Measurements from ENCODE around the gene TMEM266.
A peak's percentile ranks its signal among the peaks of the same experiment; 100 is the strongest.

Gene TMEM266

DNA sequence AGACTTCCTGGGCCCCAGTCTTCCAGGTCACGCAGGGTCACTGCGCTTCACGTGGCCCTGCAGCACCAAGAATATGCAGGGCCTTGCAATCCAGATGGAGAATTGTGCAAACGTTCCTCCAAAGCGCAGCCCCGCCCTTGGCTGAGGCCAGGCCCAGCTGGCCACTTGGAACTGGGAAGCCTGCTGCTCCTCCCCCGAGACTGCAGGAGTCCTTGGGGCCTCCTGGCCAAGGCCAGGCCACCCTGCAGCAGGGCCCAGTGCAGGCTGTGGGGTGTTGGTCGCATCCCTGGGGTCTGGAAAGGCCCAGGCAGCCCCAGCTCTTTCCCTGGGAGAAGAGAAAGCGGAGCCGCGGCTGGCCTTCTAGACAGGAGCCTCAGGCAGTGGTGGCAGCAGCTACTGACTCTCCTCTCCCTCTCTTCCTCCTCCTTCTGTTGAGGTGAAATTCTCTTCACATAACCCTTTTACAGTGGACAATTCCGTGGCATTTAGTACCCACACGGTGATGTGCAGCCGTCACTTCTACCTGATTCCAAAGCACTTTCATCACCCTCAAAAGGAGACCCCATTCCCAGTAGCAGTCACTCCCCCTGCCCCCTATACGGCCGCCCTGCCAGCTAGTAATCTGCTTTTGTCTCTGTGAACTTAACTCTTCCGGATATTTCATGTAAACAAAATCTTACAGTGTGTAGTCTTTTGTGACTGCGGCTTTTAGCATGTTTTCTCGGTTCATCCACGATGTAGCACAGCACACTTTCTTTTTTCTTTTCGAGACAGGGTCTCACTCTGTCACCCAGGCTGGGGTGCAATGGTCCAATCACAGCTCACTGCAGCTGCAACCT, 103.9 kb downstream of the TMEM266 start:
- no peak for DNase-seq

GRCh38 chr15:76164602-76165001, 104.8 kb downstream of the TMEM266 start:
- DNase-seq, result no peak

- DNase-seq, result no peak
Measured at GRCh38 chr15:76165951-76166350, 106.2 kb downstream of the TMEM266 start.

DNA sequence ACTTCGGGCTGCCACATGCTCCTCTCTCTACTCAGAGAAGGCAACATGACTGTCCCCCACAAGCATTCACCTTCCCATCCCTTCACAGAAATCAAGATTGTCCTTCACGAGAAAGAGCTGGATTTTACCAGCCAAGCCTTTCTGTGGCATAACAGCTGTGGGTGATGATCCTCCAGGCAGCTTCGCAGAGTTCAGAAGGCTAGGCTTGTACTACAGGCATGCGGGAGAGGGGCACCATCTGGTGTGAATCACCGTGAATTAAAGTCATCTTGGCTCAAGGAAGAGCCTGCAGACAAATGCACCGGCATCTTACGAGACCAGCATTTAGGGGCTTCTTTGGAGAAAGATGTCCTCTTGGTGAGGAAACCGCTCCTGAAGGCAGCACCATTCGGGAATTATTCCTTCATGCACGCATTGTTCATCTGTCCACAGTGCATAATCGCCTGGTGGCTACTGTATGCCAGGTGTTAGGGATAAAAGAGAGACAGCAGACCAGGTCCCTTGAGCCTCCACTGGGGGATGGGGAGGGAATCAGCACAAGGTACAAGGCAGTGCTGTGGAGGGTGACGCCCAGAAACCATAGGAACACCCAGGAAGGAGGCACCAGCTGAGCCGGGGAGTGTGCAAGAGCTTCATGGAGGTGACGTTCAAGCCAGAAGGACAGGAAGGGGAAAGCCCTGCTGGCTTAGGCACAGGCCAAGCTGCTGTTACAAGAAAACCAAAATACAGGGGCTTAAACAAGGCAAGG, 108.6 kb downstream of the TMEM266 start:
- no peak for DNase-seq

DNA sequence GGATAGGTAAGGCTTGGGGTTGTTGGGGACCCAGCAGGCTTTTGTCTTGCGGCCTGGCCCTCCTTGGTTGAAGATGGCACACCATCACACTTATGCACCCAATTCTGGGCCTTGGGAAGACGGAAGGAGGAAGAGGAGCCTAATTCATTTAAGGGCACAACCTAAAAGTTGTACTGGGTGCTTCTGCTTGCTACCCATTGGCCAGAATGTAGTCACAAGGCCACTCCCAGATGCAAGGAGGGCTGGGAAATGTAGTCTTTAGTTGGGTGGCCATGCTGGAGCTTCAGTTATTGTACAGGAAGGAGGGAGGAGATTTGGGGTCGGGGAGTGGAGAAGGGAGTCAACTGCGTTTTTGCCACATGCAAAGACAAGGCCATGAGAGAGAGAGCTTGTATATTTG, 109.2 kb downstream of the TMEM266 start:
- DNase-seq, result no peak

- no peak for DNase-seq
Measured at GRCh38 chr15:76169911-76170800, 110.4 kb downstream of the TMEM266 start.

- DNase-seq, result no peak
Measured at GRCh38 chr15:76172782-76173181, 113.0 kb downstream of the TMEM266 start.

DNA sequence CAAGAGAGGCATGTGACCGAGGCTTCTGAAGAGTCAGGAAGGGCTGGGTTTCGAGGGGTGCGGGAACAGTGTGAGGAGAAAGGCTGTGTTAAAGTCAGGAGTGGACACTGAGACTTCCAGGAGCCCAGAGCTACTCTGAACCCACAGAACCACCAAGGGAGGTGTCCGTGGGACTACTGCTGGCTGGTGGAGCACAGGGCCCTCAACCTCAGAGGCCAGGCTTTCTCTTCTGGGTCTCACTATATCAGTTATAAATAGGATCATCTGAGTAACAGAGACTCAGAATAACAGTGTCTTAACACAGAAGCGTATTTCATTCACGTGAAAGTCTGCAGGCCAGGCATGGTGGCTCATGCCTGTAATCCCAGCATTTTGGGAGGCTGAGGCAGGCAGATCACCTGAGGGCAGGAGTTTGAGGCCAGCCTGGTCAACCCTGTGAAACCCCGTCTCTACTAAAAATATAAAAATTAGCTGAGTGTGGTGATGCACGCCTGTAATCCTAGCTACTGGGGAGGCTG, 113.6 kb downstream of the TMEM266 start:
- no peak for DNase-seq

GRCh38 chr15:76174654-76175053, 114.9 kb downstream of the TMEM266 start:
- DNase-seq, result no peak

GRCh38 chr15:76175442-76175841, 115.7 kb downstream of the TMEM266 start:
- no peak for DNase-seq

GRCh38 chr15:76176059-76176458, 116.3 kb downstream of the TMEM266 start:
- no peak for DNase-seq

DNA sequence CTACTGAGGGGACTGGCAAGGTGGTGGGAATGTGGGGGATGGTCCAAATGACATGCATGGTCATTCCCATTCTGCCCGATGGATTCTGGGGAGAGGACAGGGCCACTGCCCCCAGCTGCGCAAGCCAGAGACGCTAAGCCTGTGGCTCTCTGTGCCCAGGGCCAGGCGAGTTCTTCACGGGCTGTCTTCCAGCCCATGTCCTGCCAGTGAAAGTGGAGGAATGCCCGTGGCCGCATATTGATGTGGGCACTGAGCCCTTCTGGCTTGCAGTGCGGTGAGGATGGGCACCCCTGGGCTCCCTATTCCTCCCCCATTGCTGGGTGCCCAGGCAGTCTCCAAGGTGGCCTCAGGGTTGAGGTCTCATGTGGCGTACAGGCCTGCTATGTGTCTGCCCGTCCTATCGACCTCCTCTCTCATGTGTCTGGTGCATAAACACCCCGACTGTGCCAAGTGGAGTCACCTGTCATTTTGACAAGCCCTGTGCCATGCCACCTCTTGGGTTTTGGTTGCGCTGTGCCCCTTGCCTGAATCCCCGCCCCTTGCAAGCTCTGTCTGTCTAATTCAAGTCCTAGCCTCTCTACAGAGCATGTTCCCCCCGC, 116.8 kb downstream of the TMEM266 start:
- DNase-seq, result no peak

DNA sequence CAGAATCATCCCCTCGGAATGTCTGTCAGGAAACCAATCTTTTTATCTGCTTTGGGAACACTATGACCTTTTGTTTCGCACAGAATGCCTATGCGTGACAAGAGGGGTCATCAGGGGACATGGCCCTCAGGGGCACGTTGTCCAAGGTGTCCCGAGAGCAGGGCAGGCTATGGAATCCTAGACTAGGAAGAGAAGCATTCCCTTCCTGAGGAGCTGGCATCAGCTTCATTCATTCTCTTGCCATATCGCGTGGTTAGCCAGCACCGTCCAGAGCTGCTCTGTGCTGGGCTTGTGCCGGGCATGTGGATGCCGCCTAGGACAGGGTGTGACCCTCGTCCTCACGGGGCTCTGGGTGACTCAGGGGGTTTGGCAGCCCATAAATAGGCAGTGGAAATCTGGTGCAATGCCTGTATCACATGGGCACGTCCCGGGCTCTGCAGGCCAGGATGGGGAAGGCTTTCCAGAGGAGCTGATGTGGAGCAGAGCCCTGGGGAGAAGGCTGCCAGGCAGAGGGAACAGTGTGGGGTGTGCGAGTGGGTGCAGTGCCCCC, 117.8 kb downstream of the TMEM266 start:
- DNase-seq, result no peak

GRCh38 chr15:76178296-76179000, 118.7 kb downstream of the TMEM266 start:
- no peak for DNase-seq

- DNase-seq, result no peak
Measured at GRCh38 chr15:76179023-76179422, 119.2 kb downstream of the TMEM266 start.

GRCh38 chr15:76180321-76180720, 120.5 kb downstream of the TMEM266 start:
- no peak for DNase-seq

DNA sequence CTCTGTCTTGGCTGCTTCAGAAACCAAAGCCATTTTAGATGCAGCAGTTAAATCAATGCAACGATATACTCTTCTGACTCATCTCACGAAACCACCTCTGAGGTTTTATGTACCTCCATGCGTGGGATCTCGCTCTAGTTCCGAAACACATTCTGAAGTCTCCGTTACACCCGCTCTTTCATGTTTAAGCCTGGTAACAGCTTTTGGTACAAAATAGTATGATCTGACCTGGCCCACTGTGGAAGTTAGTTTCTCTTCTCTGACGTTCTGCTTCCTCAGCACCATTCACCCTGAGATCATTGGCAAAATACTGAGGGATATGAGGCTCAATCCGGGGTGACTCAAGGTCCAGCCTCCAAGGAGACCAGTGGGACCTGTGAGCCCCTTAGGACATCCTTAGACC, 121.9 kb downstream of the TMEM266 start:
- DNase-seq, result peak; percentile 2

- DNase-seq, result no peak
Measured at GRCh38 chr15:76183930-76184649, 124.3 kb downstream of the TMEM266 start.

GRCh38 chr15:76184650-76185035, 124.9 kb downstream of the TMEM266 start:
- DNase-seq, result no peak

DNA sequence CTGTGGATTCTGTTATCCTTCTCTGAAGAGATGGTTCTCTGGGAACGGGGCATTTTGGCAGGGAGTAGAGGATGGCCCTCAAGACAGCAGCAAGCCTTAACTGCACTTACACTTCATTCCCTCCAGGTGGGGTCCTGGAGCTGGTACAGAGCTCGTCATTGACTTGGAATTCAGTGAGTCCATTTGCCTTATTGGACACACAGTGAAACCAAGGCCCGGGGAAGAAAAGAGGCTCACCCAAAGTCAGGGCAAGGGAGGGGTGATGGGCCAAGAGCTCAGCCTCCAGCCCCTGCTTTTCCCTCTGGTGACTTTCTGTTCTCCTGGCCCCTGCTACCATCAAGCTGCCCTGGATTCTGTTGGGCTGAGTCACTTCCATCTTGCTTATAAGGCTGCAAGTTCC, 125.9 kb downstream of the TMEM266 start:
- DNase-seq, result no peak

DNA sequence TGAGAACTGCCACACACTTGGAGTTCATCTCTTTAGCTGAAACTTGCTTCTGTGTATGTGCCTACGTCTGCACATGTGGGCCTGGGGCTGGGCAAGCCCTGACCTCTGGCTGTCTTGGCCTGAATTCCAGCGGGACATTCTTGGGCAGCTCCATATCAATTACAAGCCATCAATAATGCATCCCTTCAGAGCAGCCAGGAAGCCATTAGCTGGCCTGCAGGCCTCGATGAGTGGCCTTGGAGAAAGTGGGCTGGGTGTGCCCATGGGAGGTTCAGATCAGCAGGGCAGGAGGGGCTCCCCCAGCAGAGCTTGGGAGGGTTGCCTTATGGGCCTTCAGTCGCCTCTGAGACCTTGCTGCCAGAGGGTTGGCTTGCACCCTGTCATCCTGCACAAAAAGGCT, 127.4 kb downstream of the TMEM266 start:
- DNase-seq, result no peak
